Measurements from ENCODE around the gene L1CAM.

DNA sequence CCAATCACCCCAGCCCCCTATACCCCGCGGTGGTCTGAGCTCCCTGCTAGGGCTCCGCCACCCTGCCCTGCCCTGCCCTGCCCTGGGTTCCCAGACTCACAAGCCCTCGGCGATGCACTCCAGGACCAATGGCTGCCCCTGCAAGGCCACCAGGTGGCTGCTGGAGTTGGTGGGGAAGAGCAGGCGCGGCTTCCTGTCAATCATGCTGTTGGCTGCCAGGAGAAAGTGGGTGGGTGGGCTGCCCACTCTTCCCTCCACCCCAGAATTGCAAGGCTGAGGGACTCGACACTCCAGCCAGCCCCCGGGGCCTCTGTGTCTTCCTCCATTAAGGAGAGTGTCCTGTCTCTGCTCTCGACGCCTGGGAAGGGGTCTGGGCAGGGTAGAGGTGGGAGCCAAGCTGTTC is 15.7 kb downstream of the L1CAM start:
- TF ChIP-seq, protein P1, sequence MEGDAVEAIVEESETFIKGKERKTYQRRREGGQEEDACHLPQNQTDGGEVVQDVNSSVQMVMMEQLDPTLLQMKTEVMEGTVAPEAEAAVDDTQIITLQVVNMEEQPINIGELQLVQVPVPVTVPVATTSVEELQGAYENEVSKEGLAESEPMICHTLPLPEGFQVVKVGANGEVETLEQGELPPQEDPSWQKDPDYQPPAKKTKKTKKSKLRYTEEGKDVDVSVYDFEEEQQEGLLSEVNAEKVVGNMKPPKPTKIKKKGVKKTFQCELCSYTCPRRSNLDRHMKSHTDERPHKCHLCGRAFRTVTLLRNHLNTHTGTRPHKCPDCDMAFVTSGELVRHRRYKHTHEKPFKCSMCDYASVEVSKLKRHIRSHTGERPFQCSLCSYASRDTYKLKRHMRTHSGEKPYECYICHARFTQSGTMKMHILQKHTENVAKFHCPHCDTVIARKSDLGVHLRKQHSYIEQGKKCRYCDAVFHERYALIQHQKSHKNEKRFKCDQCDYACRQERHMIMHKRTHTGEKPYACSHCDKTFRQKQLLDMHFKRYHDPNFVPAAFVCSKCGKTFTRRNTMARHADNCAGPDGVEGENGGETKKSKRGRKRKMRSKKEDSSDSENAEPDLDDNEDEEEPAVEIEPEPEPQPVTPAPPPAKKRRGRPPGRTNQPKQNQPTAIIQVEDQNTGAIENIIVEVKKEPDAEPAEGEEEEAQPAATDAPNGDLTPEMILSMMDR (IDR thresholded peaks at IDR 0.05): no peak
- no peak for TF ChIP-seq POLR2A (IDR thresholded peaks at IDR 0.05)
